HCT116 (cell line): ENCODE data around the gene BFAR. TPM values are rescaled to one million over a fixed set of nuclear protein-coding genes. Genes with fewer than 3 reads are reported as not detected.

Source experiments
- ATAC-seq: fragments of 200-7000 bp; cut with Tn5 transposase; 2 replicates; pipeline ENCODE4 v1.9.1; 2020; ENCODE audit warnings: mild to moderate bottlenecking, moderate library complexity
- BruUV-seq: library from RNA; stranded (reverse); fragments of 400-500 nt; replicated peaks from 2 replicates; lab custom pipeline; 2021; lab: Mats Ljungman, UMichigan
- CTCF ChIA-PET: fragments of 300-600 bp; sonication (Branson Sonifier 250); formaldehyde crosslinking; loops from one replicate; lab custom pipeline; 2021; ENCODE audit warnings: antibody characterized with exemption; lab: Charles Lee
- POLR2A ChIA-PET: fragments of 300-600, 350-600 bp; sonication (Branson Sonifier 250); formaldehyde crosslinking; loops from one replicate; lab custom pipeline; 2021; ENCODE audit warnings: antibody characterized with exemption; lab: Charles Lee
- RAD21 ChIA-PET, 2 experiments: fragments of 300-600 bp; sonication (Branson Sonifier 250); formaldehyde crosslinking; loops; one replicate each; lab custom pipeline; 2023; ENCODE audit warnings: low total read pairs in 2 of 2; ENCODE audit not compliant: uncharacterized antibody in 2 of 2, unreplicated experiment in 2 of 2, low non-redundant PET in 1 of 2; lab: Charles Lee
- DNase-seq: peaks from one replicate; pipeline ENCODE4 v3.0.0-alpha.2; 2010; ENCODE audit warnings: low read depth, low spot score
- H2AFZ ChIP-seq: fragments of 200-600 bp; shearing (Covaris generic), sonication (generic); 2 replicates; pipeline ENCODE4 v1.6.1; 2017; ENCODE audit warnings: low read depth, mixed run types, mixed read lengths, antibody characterized with exemption, low read length; ENCODE audit not compliant: poor library complexity, severe bottlenecking
- H3K27ac ChIP-seq: 2 replicates; pipeline ENCODE4 v1.5.1; 2012; ENCODE audit warnings: low read depth, low read length
- H3K27me3 ChIP-seq: fragments of 200-600 bp; sonication (generic); 2 replicates; pipeline ENCODE4 v1.6.1; 2016; ENCODE audit warnings: mixed run types, low read length, mixed read lengths; ENCODE audit not compliant: insufficient read depth
- H3K36me3 ChIP-seq, 2 experiments: fragments of 200-500 bp in 1 of 2; fragments of 200-600 bp in 1 of 2; sonication (Bioruptor generic) in 1 of 2; sonication (generic) in 1 of 2; 2 replicates each; pipeline versions ENCODE4 v1.5.1 to v1.6.1; 2014 to 2016; ENCODE audit warnings: low read length in 2 of 2, inconsistent platforms in 1 of 2, mixed read lengths in 1 of 2, mixed run types in 1 of 2; ENCODE audit not compliant: insufficient read depth in 2 of 2, control insufficient read depth in 1 of 2
- H3K4me1 ChIP-seq, 2 experiments: fragments of 200-600 bp in 1 of 2; sonication (generic) in 1 of 2; 2 replicates each; pipeline versions ENCODE4 v1.5.1 to v1.6.1; 2012 to 2017; ENCODE audit warnings: low read length in 2 of 2, inconsistent platforms in 1 of 2, mild to moderate bottlenecking in 1 of 2, mixed read lengths in 1 of 2, mixed run types in 1 of 2, moderate library complexity in 1 of 2; ENCODE audit not compliant: insufficient read depth in 2 of 2, control insufficient read depth in 1 of 2
- H3K4me2 ChIP-seq: fragments of 200-600 bp; sonication (generic); 2 replicates; pipeline ENCODE4 v1.6.1; 2017; ENCODE audit warnings: mixed run types, low read length, mixed read lengths
- H3K4me3 ChIP-seq, 2 experiments: fragments of 200-600 bp in 1 of 2; sonication (generic) in 1 of 2; replicated peaks in 1 of 2; 2 replicates each; pipeline ENCODE4 v1.5.1; 2011 to 2016; ENCODE audit warnings: low read length in 2 of 2, control low read depth in 1 of 2, low read depth in 1 of 2, mild to moderate bottlenecking in 1 of 2, mixed read lengths in 1 of 2, mixed run types in 1 of 2
- H3K79me2 ChIP-seq: fragments of 200-600 bp; sonication (generic); 2 replicates; pipeline ENCODE4 v1.6.1; 2017; ENCODE audit warnings: mild to moderate bottlenecking, mixed run types, low read length, moderate library complexity, mixed read lengths; ENCODE audit not compliant: insufficient read depth
- H3K9ac ChIP-seq: fragments of 200-600 bp; sonication (generic); 2 replicates; pipeline ENCODE4 v1.6.1; 2016; ENCODE audit warnings: low read length, mixed read lengths
- H3K9me2 ChIP-seq: fragments of 200-600 bp; sonication (generic), shearing (Covaris generic); 2 replicates; pipeline ENCODE4 v1.6.1; 2017; ENCODE audit warnings: mixed run types, mild to moderate bottlenecking, moderate library complexity; ENCODE audit not compliant: insufficient read depth
- H3K9me3 ChIP-seq, 2 experiments: fragments of 200-500 bp in 1 of 2; fragments of 200-600 bp in 1 of 2; sonication (Bioruptor generic) in 1 of 2; sonication (generic) in 1 of 2; 2 replicates each; pipeline ENCODE4 v1.6.1; 2014 to 2017; ENCODE audit warnings: low read length in 2 of 2, mixed read lengths in 2 of 2, inconsistent platforms in 1 of 2, low read depth in 1 of 2, mild to moderate bottlenecking in 1 of 2, mixed run types in 1 of 2, moderate library complexity in 1 of 2; ENCODE audit not compliant: control insufficient read depth in 1 of 2, insufficient read depth in 1 of 2
- H4K20me1 ChIP-seq: fragments of 200-600 bp; sonication (generic), shearing (Covaris generic); 2 replicates; pipeline ENCODE4 v1.6.1; 2017; ENCODE audit warnings: mixed run types, mild to moderate bottlenecking, moderate library complexity; ENCODE audit not compliant: insufficient read depth
- CBX3 ChIP-seq: IDR thresholded peaks from 2 replicates; pipeline ENCODE4 v1.6.1; 2012; ENCODE audit warnings: low read depth
- CTCF ChIP-seq, 3 experiments: fragments of 200-600 bp in 1 of 3; sonication (generic) in 1 of 3; IDR thresholded peaks in 2 of 3; conservative IDR thresholded peaks in 1 of 3; 2 replicates each; pipeline ENCODE4 v1.5.1; 2012 to 2017; ENCODE audit warnings: low read depth in 2 of 3, low read length in 2 of 3, antibody characterized with exemption in 1 of 3, borderline replicate concordance in 1 of 3, control low read depth in 1 of 3, mild to moderate bottlenecking in 1 of 3, mixed read lengths in 1 of 3, mixed run types in 1 of 3, moderate library complexity in 1 of 3; ENCODE audit not compliant: insufficient read depth in 1 of 3
- ELF1 ChIP-seq: IDR thresholded peaks from 2 replicates; pipeline ENCODE4 v1.6.1; 2012; ENCODE audit warnings: low read depth, borderline replicate concordance
- EZH2 ChIP-seq: fragments of 200-600 bp; sonication (generic); IDR thresholded peaks from 2 replicates; pipeline ENCODE4 v1.6.1; 2017; ENCODE audit warnings: antibody characterized with exemption, mixed run types
- JUND ChIP-seq: IDR thresholded peaks from 2 replicates; pipeline ENCODE4 v1.6.1; 2012
- MAX ChIP-seq: IDR thresholded peaks from 2 replicates; pipeline ENCODE4 v1.6.1; 2012
- POLR2A ChIP-seq: IDR thresholded peaks from 2 replicates; pipeline ENCODE4 v1.7.0; 2011; ENCODE audit warnings: borderline replicate concordance; ENCODE audit not compliant: insufficient read depth, insufficient read length; ENCODE audit errors: extremely low read depth
- RAD21 ChIP-seq: IDR thresholded peaks from 2 replicates; pipeline ENCODE4 v1.6.1; 2012; ENCODE audit warnings: low read depth, mild to moderate bottlenecking
- SIN3A ChIP-seq: IDR thresholded peaks from 2 replicates; pipeline ENCODE4 v1.6.1; 2012; ENCODE audit warnings: low read depth
- SP1 ChIP-seq: IDR thresholded peaks from 2 replicates; pipeline ENCODE4 v1.6.1; 2012; ENCODE audit warnings: low read depth
- SRF ChIP-seq: IDR thresholded peaks from 2 replicates; pipeline ENCODE4 v1.6.1; 2012; ENCODE audit warnings: low read depth
- ZBTB33 ChIP-seq: IDR thresholded peaks from 2 replicates; pipeline ENCODE4 v1.6.1; 2011; ENCODE audit warnings: mild to moderate bottlenecking, low read length, moderate library complexity; ENCODE audit not compliant: insufficient replicate concordance; ENCODE audit errors: extremely low read depth
- intact Hi-C: fragments of 100-400 bp; cut with micrococcal nuclease; formaldehyde crosslinking; loops from 2 replicates; pipeline ENCODE4 v1.10.0; 2022
- total RNA-seq: library from RNA; stranded (reverse); gene quantifications from one replicate; pipeline ENCODE4 v1.2.1, GENCODE V29; 2021; ENCODE audit not compliant: unreplicated experiment

The BFAR gene
- total RNA-seq, 1 experiment from 2014 or later: 49.7 TPM

GRCh38 chr16:14681115-14681514 is 48.4 kb downstream of the BFAR start:
- no peak overlapping the region for H3K9ac ChIP-seq
- TF ChIP-seq ZBTB33: no peak
- TF ChIP-seq EZH2: no peak
- TF ChIP-seq SIN3A: no peak
- TF ChIP-seq SP1: no peak
- TF ChIP-seq ELF1: no peak
- TF ChIP-seq SRF: no peak
- no peak for TF ChIP-seq CBX3
- no peak for TF ChIP-seq POLR2A
- TF ChIP-seq MAX: no peak
- TF ChIP-seq CTCF (IDR thresholded peaks at IDR 0.05 in 2 of 3, conservative IDR thresholded peaks at IDR 0.05 in 1 of 3; ENCODE audit: borderline replicate concordance in 1 of 3, insufficient read depth in 1 of 3, low read depth in 2 of 3, low read length in 2 of 3): no peak
- TF ChIP-seq RAD21: no peak
- TF ChIP-seq JUND: no peak
- no peak overlapping the region for H2AFZ ChIP-seq
- H3K9me2 ChIP-seq: no peaks in the 10 kb centered on the region
- BruUV-seq: no TSS peak
- H3K9me3 ChIP-seq: no peaks in the 10 kb centered on the region
- H3K4me2 ChIP-seq: no peak overlapping the region
- intact Hi-C loops: no loop called here
- ChIA-PET CTCF (no interaction called here), POLR2A (no interaction called here), RAD21 (no interaction called here)
- H4K20me1 ChIP-seq: no peaks in the 10 kb centered on the region
- H3K36me3 ChIP-seq: no peaks in the 10 kb centered on the region
- H3K27me3 ChIP-seq: no peaks in the 10 kb centered on the region
- no peak overlapping the region for H3K4me3 ChIP-seq
- no peaks in the 10 kb centered on the region for H3K79me2 ChIP-seq
- no peak overlapping the region for H3K27ac ChIP-seq
- DNase-seq: no peak
- H3K4me1 ChIP-seq: no peaks in the 10 kb centered on the region
- no peak for ATAC-seq
